T-cell (primary cell): ENCODE data around the gene TRABD. TPM values are rescaled to one million over a fixed set of nuclear protein-coding genes. Genes with fewer than 3 reads are reported as not detected.
"Not testable (repeated sequence)": the region's sequence is repeated elsewhere in the genome, so short reads cannot be mapped to it uniquely, and the experiment has no call there.

Experiments
- ATAC-seq, 4 experiments: fragments of 200-7000 bp in 3 of 4; fragments of 150-1000 bp in 1 of 4; cut with Tn5 transposase; replicated peaks in 1 of 4; 1 replicate in 3 of 4; 2 replicates in 1 of 4; pipeline ENCODE4 v1.10.0; 2021; ENCODE audit warnings: moderate library complexity in 3 of 4, mild to moderate bottlenecking in 2 of 4, moderate number of reproducible peaks in 1 of 4
- CTCF ChIA-PET, 2 donors: fragments of 300-600 bp; sonication (Branson Sonifier 250); formaldehyde crosslinking; loops; one replicate each; lab custom pipeline; 2022; ENCODE audit warnings: antibody characterized with exemption in 2 of 2; lab: Charles Lee
- POLR2A ChIA-PET, 2 donors: fragments of 300-600 bp; sonication (Branson Sonifier 250); formaldehyde crosslinking; loops; one replicate each; lab custom pipeline; 2022; ENCODE audit warnings: antibody characterized with exemption in 2 of 2; lab: Charles Lee
- DNase-seq, 35 experiments: peaks; one replicate each; pipeline versions ENCODE4 v3.0.0 to v3.0.0-alpha.2; 2013 to 2023
- H3K27ac ChIP-seq: one replicate; pipeline ENCODE4 v1.5.1; 2013; ENCODE audit warnings: low read length
- H3K27me3 ChIP-seq, 2 experiments: replicated peaks in 1 of 2; 1 replicate in 1 of 2; 2 replicates in 1 of 2; pipeline versions ENCODE4 v1.6.1 to v1.7.0; 2013; ENCODE audit warnings: low read length in 1 of 2, mixed read lengths in 1 of 2; ENCODE audit not compliant: control insufficient read depth in 2 of 2, insufficient read depth in 2 of 2; ENCODE audit errors: extremely low read depth in 1 of 2
- H3K36me3 ChIP-seq, 2 donors: 1 replicate in 1 of 2; 2 replicates in 1 of 2; pipeline versions ENCODE4 v1.6.1 to v1.7.0; 2013; ENCODE audit warnings: low read length in 1 of 2; ENCODE audit not compliant: control insufficient read depth in 2 of 2, insufficient read depth in 1 of 2; ENCODE audit errors: extremely low read depth in 1 of 2
- H3K4me1 ChIP-seq, 2 experiments: 1 replicate in 1 of 2; 2 replicates in 1 of 2; pipeline versions ENCODE4 v1.6.1 to v1.7.0; 2013; ENCODE audit warnings: low read length in 2 of 2, mixed read lengths in 1 of 2; ENCODE audit not compliant: insufficient read depth in 2 of 2, control insufficient read depth in 1 of 2; ENCODE audit errors: extremely low read depth in 1 of 2
- H3K4me3 ChIP-seq, 2 donors: 1 replicate in 1 of 2; 2 replicates in 1 of 2; pipeline versions ENCODE4 v1.5.1 to v1.7.0; 2013; ENCODE audit warnings: mild to moderate bottlenecking in 2 of 2, low read length in 1 of 2, moderate library complexity in 1 of 2; ENCODE audit not compliant: control insufficient read depth in 1 of 2; ENCODE audit errors: extremely low read depth in 1 of 2
- H3K9me3 ChIP-seq: 2 replicates; pipeline ENCODE4 v1.7.0; 2013
- H3K27ac Mint-ChIP-seq, 2 donors: one replicate each; pipeline ENCODE4 v1.8.0; 2020 to 2021; ENCODE audit warnings: mild to moderate bottlenecking in 2 of 2, mixed read lengths in 2 of 2
- H3K27me3 Mint-ChIP-seq, 2 donors: one replicate each; pipeline ENCODE4 v1.8.0; 2021 to 2022; ENCODE audit warnings: mixed read lengths in 2 of 2
- H3K36me3 Mint-ChIP-seq: one replicate; pipeline ENCODE4 v1.8.0; 2021; ENCODE audit warnings: mixed read lengths
- H3K4me1 Mint-ChIP-seq, 3 donors: one replicate each; pipeline ENCODE4 v1.8.0; 2020 to 2022; ENCODE audit warnings: mixed read lengths in 3 of 3, mild to moderate bottlenecking in 1 of 3
- H3K4me3 Mint-ChIP-seq, 3 donors: one replicate each; pipeline ENCODE4 v1.8.0; 2020 to 2022; ENCODE audit warnings: mild to moderate bottlenecking in 3 of 3, mixed read lengths in 3 of 3, moderate library complexity in 3 of 3
- H3K9me3 Mint-ChIP-seq, 3 donors: one replicate each; pipeline ENCODE4 v1.8.0; 2020 to 2022; ENCODE audit warnings: mixed read lengths in 3 of 3
- WGBS: methylation state at CpG from one replicate; pipeline ENCODE4 v1.1.5; 2013; ENCODE audit warnings: missing lambda C conversion rate; ENCODE audit not compliant: insufficient coverage; 5-methylcytosine and 5-hydroxymethylcytosine counted together
- total RNA-seq, 35 experiments: library from RNA in 6 of 35; stranded (reverse) in 6 of 35; fragments of 120-200 nt in 1 of 35; gene quantifications; one replicate each; pipeline versions ENCODE4 v1.2.1 to v1.2.4 and lab custom pipeline; 2013 to 2026

TRABD gene
- total RNA-seq, 5 donors from 2014 or later (not counting 1 experiment from before 2014, with no cell fraction given): 116 to 213 (median 175) TPM

- Histone ChIP-seq H3K36me3 (peaks cover 0 to 16% of the 10 kb centered on the region in 2 donors), H3K9me3 (no peaks in the 10 kb centered on the region), H3K27me3 (no peaks in the 10 kb centered on the region), H3K4me1 (peaks cover 4 to 29% of the 10 kb centered on the region in 2 experiments), H3K4me3 (no peak overlapping the region), H3K27ac (no peak overlapping the region)
- CTCF ChIA-PET: interaction anchor here in 1 of 2 donors (0.5 kb wide), 1 partner anchor 14 kb away, joined by 6 read pairs; no protein-coding TSS in a partner anchor
- WGBS: 98% methylated on average over 6 of the region's 7 CpGs
- POLR2A ChIA-PET: no interaction called here
- Mint-ChIP-seq H3K27ac (peak overlapping the region in 1 of 2 donors; percentile 57), H3K4me3 (no peak overlapping the region), H3K4me1 (peaks cover 27 to 33% (median 33%) of the 10 kb centered on the region in 3 donors), H3K9me3 (no peaks in the 10 kb centered on the region), H3K36me3 (peaks cover 16% of the 10 kb centered on the region), H3K27me3 (no peaks in the 10 kb centered on the region)
- DNase-seq (no peak), ATAC-seq (no peak)
These were observed 18.9 kb downstream of the TRABD start for GRCh38 chr22:50204571-50204970.

GRCh38 chr22:50204998-50205397, 19.3 kb downstream of the TRABD start:
- DNase-seq, H3K27me3 ChIP-seq, H3K27me3 Mint-ChIP-seq, H3K4me3 Mint-ChIP-seq, H3K27ac ChIP-seq, H3K9me3 Mint-ChIP-seq, ATAC-seq, POLR2A ChIA-PET, H3K9me3 ChIP-seq, H3K4me3 ChIP-seq: not testable (repeated sequence)
- WGBS: 96% methylated on average over 7 of the region's 9 CpGs
- Mint-ChIP-seq H3K27ac (peak overlapping the region; percentile 2 to 57), H3K4me1 (peaks cover 30 to 34% (median 33%) of the 10 kb centered on the region in 3 donors), H3K36me3 (peaks cover 20% of the 10 kb centered on the region)
- CTCF ChIA-PET: interaction anchor here in 1 of 2 donors (0.5 kb wide), 1 partner anchor 14 kb away, joined by 6 read pairs; no protein-coding TSS in a partner anchor
- Histone ChIP-seq H3K4me1 (peaks cover 4 to 29% of the 10 kb centered on the region in 2 experiments), H3K36me3 (peaks cover 0 to 17% of the 10 kb centered on the region in 2 donors)

- no peaks in the 10 kb centered on the region for H3K27me3 ChIP-seq
- H3K9me3 Mint-ChIP-seq: no peaks in the 10 kb centered on the region
- no peak overlapping the region for H3K27ac Mint-ChIP-seq
- WGBS: 97% methylated on average over 45 of the region's 45 CpGs
- peaks cover 31 to 34% (median 34%) of the 10 kb centered on the region in 3 donors for H3K4me1 Mint-ChIP-seq
- POLR2A ChIA-PET: no interaction called here
- H3K36me3 ChIP-seq: peaks cover 3 to 27% of the 10 kb centered on the region in 2 donors
- no peaks in the 10 kb centered on the region for H3K9me3 ChIP-seq
- DNase-seq: no peak
- H3K4me3 ChIP-seq: no peak overlapping the region
- peaks cover 21% of the 10 kb centered on the region for H3K36me3 Mint-ChIP-seq
- H3K27me3 Mint-ChIP-seq: no peaks in the 10 kb centered on the region
- CTCF ChIA-PET: no interaction called here
- H3K27ac ChIP-seq: no peak overlapping the region
- no peak overlapping the region for H3K4me3 Mint-ChIP-seq
- no peak for ATAC-seq
- H3K4me1 ChIP-seq: peaks cover 4 to 34% of the 10 kb centered on the region in 2 experiments
These were observed 20.3 kb downstream of the TRABD start for GRCh38 chr22:50205781-50206569.

DNA sequence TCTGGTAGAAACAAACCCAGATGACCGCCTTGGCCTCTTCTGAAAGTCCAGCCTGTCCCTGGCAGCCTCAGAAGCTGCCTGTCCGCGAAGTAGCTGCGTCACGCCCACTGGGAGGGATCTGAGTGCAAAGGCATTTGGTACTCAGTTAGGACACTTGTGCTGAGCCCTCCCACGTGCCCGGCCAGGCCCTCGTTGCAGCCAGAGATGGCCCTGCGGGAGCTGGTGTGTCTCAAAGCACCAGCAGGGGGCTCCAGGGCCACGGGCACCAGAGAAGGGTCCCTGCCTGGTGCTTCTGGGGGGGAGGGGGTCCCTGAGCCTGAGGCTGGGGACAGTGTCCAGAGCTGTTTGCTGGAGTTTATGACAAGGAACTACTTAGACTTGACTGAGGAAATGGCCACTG, 20.9 kb downstream of the TRABD start:
- no peaks in the 10 kb centered on the region for H3K9me3 ChIP-seq
- H3K36me3 ChIP-seq: peaks cover 3 to 32% of the 10 kb centered on the region in 2 donors
- no peaks in the 10 kb centered on the region for H3K27me3 ChIP-seq
- no peaks in the 10 kb centered on the region for H3K27me3 Mint-ChIP-seq
- peaks cover 21% of the 10 kb centered on the region for H3K36me3 Mint-ChIP-seq
- no peak overlapping the region for H3K4me3 Mint-ChIP-seq
- DNase-seq (no peak), ATAC-seq (no peak)
- H3K27ac Mint-ChIP-seq: peak overlapping the region in 1 of 2 donors; percentile 6
- H3K4me1 Mint-ChIP-seq: peaks cover 31 to 38% (median 37%) of the 10 kb centered on the region in 3 donors
- H3K9me3 Mint-ChIP-seq: no peaks in the 10 kb centered on the region
- H3K4me1 ChIP-seq: peaks cover 4 to 33% of the 10 kb centered on the region in 2 experiments
- CTCF ChIA-PET: no interaction called here
- WGBS: 98% methylated on average over 7 of the region's 10 CpGs
- H3K27ac ChIP-seq: no peak overlapping the region
- no peak overlapping the region for H3K4me3 ChIP-seq
- POLR2A ChIA-PET: no interaction called here

DNA sequence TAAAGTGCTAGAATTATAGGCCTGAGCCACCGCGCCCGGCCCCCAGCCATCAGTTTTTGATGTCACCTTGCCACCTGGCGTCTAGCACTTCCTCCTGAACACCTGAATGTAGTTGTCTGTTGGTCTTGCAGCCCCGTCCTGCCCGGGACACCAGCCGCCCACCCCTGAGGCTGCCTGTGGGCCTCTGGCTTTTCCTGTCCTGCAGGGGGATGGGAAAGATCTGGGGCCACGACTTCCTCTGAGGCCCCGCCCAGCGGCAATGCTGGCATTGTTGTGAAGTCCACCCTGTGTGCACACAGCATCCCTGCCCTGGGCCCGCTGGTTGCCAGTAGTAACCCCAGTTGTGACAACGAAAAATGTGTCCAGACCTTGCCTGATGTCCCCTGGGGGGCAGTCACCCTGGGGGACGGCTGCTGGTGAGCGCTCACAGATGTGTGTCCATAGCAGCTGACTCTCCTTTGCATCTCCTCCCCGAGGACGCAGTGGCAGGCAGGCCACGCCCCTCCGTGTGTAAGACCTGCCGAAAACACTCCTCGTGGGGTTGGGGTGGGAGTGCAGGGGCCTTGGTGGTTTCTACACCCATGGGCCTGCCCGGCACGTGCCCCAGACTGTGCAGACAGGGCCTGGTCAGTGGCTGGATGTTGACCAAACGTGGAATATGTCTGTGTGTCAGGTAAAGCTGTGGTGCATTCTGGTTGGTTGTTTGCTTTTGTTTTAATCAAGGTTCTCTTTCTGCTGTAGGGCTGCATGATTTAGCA, 21.8 kb downstream of the TRABD start:
- Histone ChIP-seq H3K36me3 (peaks cover 3 to 36% of the 10 kb centered on the region in 2 donors), H3K27me3 (no peaks in the 10 kb centered on the region), H3K4me3 (no peak overlapping the region), H3K4me1 (peaks cover 0 to 24% of the 10 kb centered on the region in 2 experiments), H3K27ac (no peak overlapping the region), H3K9me3 (no peaks in the 10 kb centered on the region)
- ATAC-seq (no peak), DNase-seq (no peak)
- ChIA-PET CTCF (interaction anchor here in 1 of 2 donors (0.7 kb wide), 1 partner anchor 224 kb away, joined by 3 read pairs; no protein-coding TSS in a partner anchor), POLR2A (interaction anchor here in 1 of 2 donors (0.6 kb wide), 1 partner anchor 450 kb away, joined by 3 read pairs; no protein-coding TSS in a partner anchor)
- Mint-ChIP-seq H3K9me3 (no peaks in the 10 kb centered on the region), H3K27me3 (no peaks in the 10 kb centered on the region), H3K27ac (no peak overlapping the region), H3K4me1 (peaks cover 24 to 34% (median 31%) of the 10 kb centered on the region in 3 donors), H3K4me3 (no peak overlapping the region), H3K36me3 (peaks cover 22% of the 10 kb centered on the region)
- 79% methylated on average over 15 of the region's 23 CpGs for WGBS

DNA sequence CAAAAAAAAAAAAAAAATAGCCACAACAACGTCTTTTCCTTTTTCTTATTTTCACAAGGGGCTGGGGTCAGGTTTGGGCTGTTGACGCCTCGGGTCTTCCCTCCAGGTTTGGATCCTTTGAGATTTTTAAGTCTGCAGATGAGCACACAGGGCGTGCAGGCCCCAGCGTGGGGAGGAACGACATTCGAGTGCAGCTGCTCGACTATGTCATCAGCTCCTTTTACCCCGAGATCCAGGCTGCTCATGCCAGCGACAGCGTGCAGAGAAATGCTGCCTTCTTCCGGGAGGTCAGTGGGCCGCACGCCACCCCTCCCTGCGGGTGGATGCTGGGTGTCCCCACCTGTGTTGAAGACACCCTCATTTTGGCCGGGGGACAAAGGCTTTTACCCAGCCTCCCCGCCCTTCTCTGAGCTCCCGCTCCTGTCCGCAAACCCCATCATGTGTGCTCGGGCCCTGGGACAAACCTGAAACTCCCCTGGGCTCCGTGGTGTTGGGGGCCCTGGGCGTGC, 22.8 kb downstream of the TRABD start:
- H3K27me3 Mint-ChIP-seq: no peaks in the 10 kb centered on the region
- H3K4me3 ChIP-seq: no peak overlapping the region
- ChIA-PET CTCF (interaction anchor here (0.6 to 0.7 kb wide), 2 partner anchors 51 to 223 kb away, joined by 3 to 4 read pairs; no protein-coding TSS in a partner anchor), POLR2A (interaction anchor here in 1 of 2 donors (0.6 kb wide), 1 partner anchor 18 kb away, joined by 3 read pairs; no protein-coding TSS in a partner anchor)
- H3K4me3 Mint-ChIP-seq: no peak overlapping the region
- no peak overlapping the region for H3K27ac ChIP-seq
- no peak overlapping the region for H3K27ac Mint-ChIP-seq
- no peaks in the 10 kb centered on the region for H3K9me3 Mint-ChIP-seq
- no peaks in the 10 kb centered on the region for H3K9me3 ChIP-seq
- H3K4me1 Mint-ChIP-seq: peaks cover 24 to 36% (median 34%) of the 10 kb centered on the region in 3 donors
- H3K4me1 ChIP-seq: peaks cover 0 to 24% of the 10 kb centered on the region in 2 experiments
- ATAC-seq (no peak), DNase-seq (no peak)
- H3K36me3 Mint-ChIP-seq: peaks cover 28% of the 10 kb centered on the region
- H3K36me3 ChIP-seq: peaks cover 3 to 43% of the 10 kb centered on the region in 2 donors
- no peaks in the 10 kb centered on the region for H3K27me3 ChIP-seq
- 94% methylated on average over 15 of the region's 22 CpGs for WGBS
